HG03135 (cell line): Measurements from ENCODE around the gene ALG2.
A peak's percentile ranks its signal among the peaks of the same experiment; 100 is the strongest.
"Not testable (repeated sequence)": the region's sequence is repeated elsewhere in the genome, so short reads cannot be mapped to it uniquely, and the experiment has no call there.

Experiments
- ATAC-seq: cut with Tn5 transposase; IDR thresholded peaks from one replicate; pipeline ENCODE4 v1.9.1; 2021; ENCODE audit warnings: mild to moderate bottlenecking, moderate library complexity; ENCODE audit not compliant: unreplicated experiment

ALG2 gene

DNA sequence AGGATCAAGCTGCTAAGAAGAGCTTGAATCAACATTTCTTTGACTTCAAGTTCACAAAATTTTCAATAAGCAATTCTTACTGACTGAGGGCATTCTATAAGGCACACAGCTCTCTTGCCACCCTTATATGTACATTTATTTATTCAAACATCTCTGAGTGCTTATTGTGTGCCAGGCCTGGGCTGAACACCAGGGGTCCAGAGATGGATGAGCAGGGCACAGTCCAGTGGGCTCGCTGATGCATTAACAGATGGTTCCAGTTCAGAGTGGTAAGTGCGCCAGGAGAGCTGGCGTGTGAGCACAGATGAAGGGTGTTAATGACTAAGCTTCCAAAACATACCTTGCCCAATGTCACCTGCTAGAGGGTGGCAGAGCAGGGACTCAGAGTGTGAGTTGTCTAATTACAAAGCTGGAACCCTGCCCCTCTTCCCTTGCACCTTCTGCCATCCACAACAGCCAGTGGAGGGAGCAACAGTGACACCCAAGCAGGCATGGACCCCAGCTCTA, 24.6 kb downstream of the ALG2 start:
- ATAC-seq = no peak

- ATAC-seq = not testable (repeated sequence)
Observed at GRCh38 chr9:99196484-99196883, 25.3 kb downstream of the ALG2 start.

DNA sequence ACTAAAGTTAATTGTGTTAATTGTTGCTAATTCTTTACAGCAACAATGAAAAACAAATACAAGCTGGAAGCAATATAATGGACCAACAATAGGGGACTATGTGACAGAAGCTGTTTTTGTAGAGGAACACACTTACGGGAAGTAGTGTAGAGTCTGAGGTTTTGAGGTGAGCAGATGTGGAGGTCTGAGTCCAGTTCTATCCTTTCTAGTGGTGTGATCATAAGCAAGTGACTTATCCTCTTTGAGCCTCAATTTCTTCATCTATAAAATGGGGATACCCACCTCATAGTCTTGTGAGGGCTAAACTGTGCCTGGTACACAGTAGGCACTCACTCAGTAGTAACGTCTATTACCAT, 28.3 kb downstream of the ALG2 start:
- ATAC-seq = no peak

- ATAC-seq = no peak
Observed at GRCh38 chr9:99192786-99193465, 28.8 kb downstream of the ALG2 start.

GRCh38 chr9:99190597-99191283, 31.0 kb downstream of the ALG2 start:
- ATAC-seq = no peak

- no peak for ATAC-seq
Observed at GRCh38 chr9:99189887-99190596, 31.7 kb downstream of the ALG2 start.

GRCh38 chr9:99189186-99189585, 32.6 kb downstream of the ALG2 start:
- ATAC-seq = no peak

DNA sequence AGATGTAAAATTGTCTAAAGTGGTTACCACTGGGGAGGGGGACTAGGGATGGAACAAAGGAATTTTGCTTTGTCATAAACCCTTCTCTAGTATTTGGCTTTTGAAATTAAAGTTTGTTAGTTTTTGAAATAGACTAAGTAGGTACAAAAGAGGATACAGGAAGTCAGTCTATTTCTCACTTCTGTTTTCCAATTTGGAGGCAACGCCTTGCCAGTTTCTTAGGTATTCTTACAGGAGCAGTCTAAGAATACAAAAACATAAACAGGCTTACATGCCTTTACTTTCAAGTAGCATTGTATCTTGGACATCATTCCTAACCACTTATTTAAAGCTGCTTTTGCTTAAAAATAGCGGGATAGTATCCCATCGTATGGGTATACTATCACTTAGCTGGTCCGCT, 34.4 kb downstream of the ALG2 start:
- no peak for ATAC-seq

GRCh38 chr9:99185934-99186333, 35.8 kb downstream of the ALG2 start:
- no peak for ATAC-seq

DNA sequence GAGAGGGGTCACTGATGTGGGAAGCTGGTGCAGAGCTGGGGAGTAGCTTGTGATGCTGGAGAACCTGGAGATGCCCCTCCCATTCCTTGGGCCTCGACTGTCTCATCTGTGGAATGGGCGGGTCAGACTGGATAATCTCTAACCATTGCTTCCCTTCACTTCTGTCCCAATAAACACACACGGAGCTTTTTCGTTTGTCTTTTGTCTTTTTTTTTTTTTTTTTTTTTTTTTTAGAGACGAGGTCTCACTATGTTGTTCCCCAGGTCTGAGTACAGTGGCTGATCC, 36.5 kb downstream of the ALG2 start:
- ATAC-seq = no peak

DNA sequence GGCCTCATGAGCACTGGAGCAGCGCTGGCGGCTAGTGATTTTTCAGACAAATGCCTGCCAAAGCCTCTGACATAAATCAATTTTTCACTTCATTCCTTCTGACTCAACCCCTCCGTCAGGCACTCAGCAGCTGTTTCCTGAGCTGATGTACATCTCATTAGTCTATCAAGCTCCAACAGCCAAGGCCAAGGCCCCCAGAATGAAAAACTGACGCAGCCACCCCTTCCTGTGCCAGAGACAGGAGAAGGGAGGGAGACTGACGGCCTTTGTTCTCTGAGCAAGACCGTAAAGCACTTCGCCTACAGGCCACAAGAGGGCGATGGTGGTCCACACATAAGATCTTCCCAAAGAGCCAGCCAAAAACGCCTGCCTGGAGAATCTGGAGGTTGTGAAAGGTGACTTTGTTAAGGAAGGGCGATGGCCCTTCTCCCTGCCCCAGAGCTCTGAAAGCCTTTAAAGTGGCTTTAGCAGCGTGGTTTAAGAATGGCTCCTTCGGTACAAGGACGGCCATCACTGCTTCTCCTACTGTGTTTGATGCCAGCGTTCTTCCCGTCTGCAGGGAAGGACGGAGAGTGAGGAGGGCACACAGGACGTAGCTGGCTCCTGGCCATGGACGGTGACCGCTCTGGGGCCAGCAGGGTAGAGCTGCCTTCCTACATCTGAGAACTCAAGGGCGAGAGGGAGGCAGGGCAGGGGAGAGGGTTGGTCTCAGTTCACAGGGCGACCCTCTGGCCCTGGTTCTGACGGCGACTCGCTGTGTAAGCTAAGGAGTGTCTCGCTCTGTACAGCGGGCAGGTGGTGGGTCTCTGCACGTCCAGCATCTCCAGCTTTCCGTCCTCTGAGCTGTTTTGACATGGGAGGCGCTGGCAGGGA, 37.0 kb downstream of the ALG2 start:
- ATAC-seq = peak; percentile 64

DNA sequence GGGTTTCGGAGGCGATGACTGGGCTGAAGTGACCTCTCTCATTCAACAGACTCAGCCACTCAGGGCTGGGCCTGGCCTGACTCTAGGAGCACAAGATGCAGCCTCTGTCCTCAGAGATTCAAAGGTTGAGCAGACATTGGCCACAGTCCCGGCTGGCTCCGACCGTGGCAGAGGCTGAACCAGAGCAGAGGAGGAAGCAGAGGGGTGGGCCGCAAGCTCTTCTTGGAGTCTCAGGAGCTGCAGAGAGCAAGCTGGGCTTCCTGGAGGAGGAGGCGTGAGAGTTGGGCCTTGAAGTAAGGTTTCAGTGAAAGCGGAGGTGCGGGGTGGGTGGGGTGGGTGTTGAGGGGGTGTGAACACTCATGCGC, 37.6 kb downstream of the ALG2 start:
- no peak for ATAC-seq

- no peak for ATAC-seq
Observed at GRCh38 chr9:99183616-99184015, 38.1 kb downstream of the ALG2 start.

DNA sequence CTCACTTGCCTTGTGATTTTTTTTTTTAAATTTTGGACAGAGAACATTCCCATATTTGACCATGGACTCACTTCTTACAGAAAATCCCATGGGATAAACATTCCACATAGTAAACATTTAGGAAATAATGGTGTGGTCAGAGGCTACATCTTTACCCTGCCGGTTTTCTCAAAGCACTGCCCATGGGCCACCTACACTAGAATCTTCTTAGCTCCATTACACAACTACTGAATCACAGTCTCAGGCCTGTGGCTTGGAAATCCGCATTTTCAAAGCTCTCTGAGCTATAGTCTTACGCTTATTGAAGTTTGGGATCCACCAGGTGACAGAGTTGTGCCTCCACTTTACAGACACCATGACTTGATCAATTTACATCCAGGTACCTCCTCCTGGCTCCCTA, 39.4 kb downstream of the ALG2 start:
- ATAC-seq = no peak

DNA sequence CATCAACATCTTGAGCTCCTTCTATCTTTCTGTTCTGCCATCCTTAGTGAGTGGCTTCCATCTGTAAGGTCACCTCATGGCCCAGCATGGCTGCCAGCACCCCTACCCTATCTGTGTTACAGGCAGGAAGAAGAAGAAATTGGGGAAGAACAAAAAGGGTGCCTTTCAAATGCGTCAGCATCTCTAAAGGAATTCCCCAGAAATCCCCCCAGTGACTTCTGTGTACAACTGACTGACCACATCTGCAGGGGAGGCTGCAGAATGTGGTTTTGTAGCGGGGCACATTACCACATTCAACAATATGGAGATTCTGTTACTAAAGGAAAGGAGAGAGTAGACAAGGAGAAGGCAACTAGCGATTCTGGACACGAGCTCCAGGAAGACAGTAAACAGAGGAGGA, 40.1 kb downstream of the ALG2 start:
- no peak for ATAC-seq

DNA sequence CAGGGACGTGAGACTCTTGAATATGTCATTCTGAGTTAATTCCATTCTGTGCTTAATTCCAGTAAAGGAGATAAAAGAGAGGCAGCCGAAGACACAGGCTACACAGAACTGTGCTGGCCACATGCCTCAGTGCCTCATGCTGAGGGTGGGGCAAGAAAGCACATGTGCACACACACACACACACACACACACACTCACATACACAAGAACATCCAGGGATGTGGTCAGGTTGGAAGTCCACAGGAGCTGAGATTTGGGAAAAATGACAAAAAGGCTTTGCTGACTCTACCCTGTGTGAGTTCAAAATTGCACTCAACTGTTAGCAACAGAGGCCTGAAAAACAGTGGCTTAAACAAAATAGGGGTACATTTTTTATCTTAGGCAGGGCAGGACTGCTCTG, 40.5 kb downstream of the ALG2 start:
- no peak for ATAC-seq

- no peak for ATAC-seq
Observed at GRCh38 chr9:99180662-99181061, 41.1 kb downstream of the ALG2 start.

- ATAC-seq = no peak
Observed at GRCh38 chr9:99180199-99180598, 41.5 kb downstream of the ALG2 start.

GRCh38 chr9:99178912-99179872, 42.5 kb downstream of the ALG2 start:
- ATAC-seq = no peak
